SK-N-SH (cell line): ENCODE data around the gene LRIT3. TPM values are rescaled to one million over a fixed set of nuclear protein-coding genes. Genes with fewer than 3 reads are reported as not detected.

Experiments used
- CTCF ChIA-PET: fragments of 300-600, 350-600 bp; formaldehyde crosslinking; extraction: SDS; loops from one replicate; lab custom pipeline; 2021; lab: Yijun Ruan, JAX
- POLR2A ChIA-PET: fragments of 350-600 bp; sonication (Branson Sonifier 250); formaldehyde crosslinking; extraction: SDS; loops from one replicate; lab custom pipeline; 2020; ENCODE audit warnings: antibody characterized with exemption, inconsistent platforms; lab: Yijun Ruan, JAX
- DNase-seq: peaks from one replicate; pipeline ENCODE4 v3.0.0; 2012
- H2AFZ ChIP-seq: fragments of 200-600 bp; sonication (generic); 2 replicates; pipeline ENCODE4 v1.8.1; 2016; ENCODE audit warnings: antibody characterized with exemption, mild to moderate bottlenecking, low read depth
- H3F3A ChIP-seq: fragments of 200-600 bp; sonication (generic); replicated peaks from 2 replicates; pipeline ENCODE3; 2016; ENCODE audit warnings: antibody characterized with exemption, mild to moderate bottlenecking; ENCODE audit not compliant: insufficient read depth
- H3K27ac ChIP-seq, 2 experiments: fragments of 200-500 bp in 1 of 2; fragments of 200-600 bp in 1 of 2; sonication (Bioruptor generic) in 1 of 2; sonication (generic), shearing (Covaris generic) in 1 of 2; 2 replicates each; pipeline versions ENCODE4 v1.5.1 to v1.6.1; 2014 to 2016; ENCODE audit warnings: low read depth in 2 of 2, inconsistent platforms in 1 of 2, low read length in 1 of 2, mild to moderate bottlenecking in 1 of 2, mixed read lengths in 1 of 2
- H3K27me3 ChIP-seq: fragments of 200-600 bp; sonication (generic), shearing (Covaris generic); 2 replicates; pipeline ENCODE4 v1.6.1; 2016; ENCODE audit warnings: mixed run types; ENCODE audit not compliant: insufficient read depth
- H3K36me3 ChIP-seq, 2 experiments: fragments of 200-500 bp in 1 of 2; fragments of 200-600 bp in 1 of 2; sonication (Bioruptor generic) in 1 of 2; sonication (generic) in 1 of 2; replicated peaks in 1 of 2; 2 replicates each; pipeline versions ENCODE3 to v1.5.1; 2014 to 2016; ENCODE audit warnings: low read length in 1 of 2, mild to moderate bottlenecking in 1 of 2; ENCODE audit not compliant: insufficient read depth in 2 of 2, control insufficient read depth in 1 of 2
- H3K4me1 ChIP-seq, 2 experiments: fragments of 200-500 bp in 1 of 2; fragments of 200-600 bp in 1 of 2; sonication (Bioruptor generic) in 1 of 2; sonication (generic), shearing (Covaris generic) in 1 of 2; 2 replicates each; pipeline versions ENCODE4 v1.5.1 to v1.6.1; 2014 to 2016; ENCODE audit warnings: low read depth in 1 of 2, low read length in 1 of 2, mixed run types in 1 of 2; ENCODE audit not compliant: insufficient read depth in 2 of 2, control insufficient read depth in 1 of 2
- H3K4me2 ChIP-seq: fragments of 200-600 bp; sonication (generic), shearing (Covaris generic); 2 replicates; pipeline ENCODE4 v1.6.1; 2017; ENCODE audit warnings: mixed run types
- H3K4me3 ChIP-seq, 2 experiments: fragments of 200-500 bp in 1 of 2; fragments of 200-600 bp in 1 of 2; sonication (Bioruptor generic) in 1 of 2; sonication (generic), shearing (Covaris generic) in 1 of 2; 2 replicates each; pipeline versions ENCODE4 v1.5.1 to v1.8.1; 2014 to 2016; ENCODE audit warnings: low read depth in 2 of 2, inconsistent platforms in 1 of 2, low read length in 1 of 2, mild to moderate bottlenecking in 1 of 2, mixed read lengths in 1 of 2, moderate library complexity in 1 of 2
- H3K79me2 ChIP-seq: fragments of 200-600 bp; sonication (generic); 2 replicates; pipeline ENCODE4 v1.8.1; 2017; ENCODE audit warnings: mild to moderate bottlenecking; ENCODE audit not compliant: insufficient read depth
- H3K9ac ChIP-seq: fragments of 200-600 bp; sonication (generic); 2 replicates; pipeline ENCODE4 v1.6.1; 2017; ENCODE audit warnings: mixed run types
- H3K9me2 ChIP-seq: fragments of 200-600 bp; sonication (generic); 2 replicates; pipeline ENCODE4 v1.6.1; 2017; ENCODE audit warnings: mixed run types
- H3K9me3 ChIP-seq: fragments of 200-600 bp; sonication (generic); 2 replicates; pipeline ENCODE4 v1.6.1; 2017; ENCODE audit warnings: mixed run types, mild to moderate bottlenecking, moderate library complexity
- H4K20me1 ChIP-seq: fragments of 200-600 bp; sonication (generic); 2 replicates; pipeline ENCODE4 v1.6.1; 2017; ENCODE audit warnings: mild to moderate bottlenecking, mixed run types; ENCODE audit not compliant: insufficient read depth
- ELF1 ChIP-seq: IDR thresholded peaks from 2 replicates; pipeline ENCODE4 v1.4.0; 2012
- FOSL2 ChIP-seq: IDR thresholded peaks from 2 replicates; pipeline ENCODE4 v1.4.0; 2012; ENCODE audit warnings: low read depth, mild to moderate bottlenecking, moderate library complexity, borderline replicate concordance
- FOXM1 ChIP-seq: IDR thresholded peaks from 2 replicates; pipeline ENCODE4 v1.4.0; 2012; ENCODE audit warnings: low read depth, mild to moderate bottlenecking
- GABPA ChIP-seq: IDR thresholded peaks from 2 replicates; pipeline ENCODE4 v1.4.0; 2012; ENCODE audit warnings: low read depth, mild to moderate bottlenecking
- GATA2 ChIP-seq: sonication (generic); formaldehyde crosslinking; IDR thresholded peaks from 2 replicates; pipeline ENCODE4 v1.5.0; 2020; ENCODE audit warnings: mild to moderate bottlenecking, missing genetic modification reagents
- JUND ChIP-seq: IDR thresholded peaks from 2 replicates; pipeline ENCODE4 v1.4.0; 2012
- MXI1 ChIP-seq: IDR thresholded peaks from 2 replicates; pipeline ENCODE4 v1.6.1; 2012; ENCODE audit warnings: mild to moderate bottlenecking, low read depth, low read length, improper control_type of control experiment
- NFIC ChIP-seq: IDR thresholded peaks from 2 replicates; pipeline ENCODE4 v1.4.0; 2012; ENCODE audit warnings: borderline replicate concordance
- NRF1 ChIP-seq: IDR thresholded peaks from 2 replicates; pipeline ENCODE4 v1.6.1; 2012; ENCODE audit warnings: low read depth, mild to moderate bottlenecking, low read length
- RFX5 ChIP-seq: IDR thresholded peaks from 2 replicates; pipeline ENCODE4 v1.6.1; 2012; ENCODE audit warnings: mild to moderate bottlenecking, improper control_type of control experiment, low read length
- RXRA ChIP-seq: IDR thresholded peaks from 2 replicates; pipeline ENCODE4 v1.4.0; 2012; ENCODE audit warnings: low read depth, mild to moderate bottlenecking, borderline replicate concordance
- SIN3A ChIP-seq: IDR thresholded peaks from 2 replicates; pipeline ENCODE4 v1.6.1; 2012; ENCODE audit warnings: low read depth, mild to moderate bottlenecking, low read length, moderate library complexity, borderline replicate concordance
- TAF1 ChIP-seq: IDR thresholded peaks from 2 replicates; pipeline ENCODE4 v1.6.1; 2012; ENCODE audit warnings: low read depth, mild to moderate bottlenecking, low read length, moderate library complexity, borderline replicate concordance
- TEAD4 ChIP-seq: IDR thresholded peaks from 2 replicates; pipeline ENCODE4 v1.4.0; 2012; ENCODE audit warnings: mild to moderate bottlenecking, borderline replicate concordance; ENCODE audit not compliant: insufficient read depth
- YY1 ChIP-seq: IDR thresholded peaks from 2 replicates; pipeline ENCODE4 v1.4.0; 2012; ENCODE audit warnings: low read depth, mild to moderate bottlenecking
- WGBS: methylation state at CpG from one replicate; pipeline ENCODE4 v1.1.6; 2017; ENCODE audit warnings: low lambda C conversion rate; 5-methylcytosine and 5-hydroxymethylcytosine counted together
- polyA plus RNA-seq, 3 experiments: library from polyadenylated mRNA; depleted of rRNA; stranded (reverse); fragments of >200 nt; gene quantifications; 2 replicates each; pipeline ENCODE4 v1.2.3, GENCODE V29; 2012
- TF ChIP-seq, protein P1 (sequence below): IDR thresholded peaks from 2 replicates; pipeline ENCODE4 v1.4.0; 2012; ENCODE audit warnings: low read depth, borderline replicate concordance
- TF ChIP-seq, protein P2 (sequence below): IDR thresholded peaks from 2 replicates; pipeline ENCODE4 v1.6.1; 2012; ENCODE audit warnings: mild to moderate bottlenecking, low read depth, low read length, moderate library complexity
- TF ChIP-seq, protein P3 (sequence below): fragments of 150-350 bp; IDR thresholded peaks from 2 replicates; pipeline ENCODE4 v1.6.1; 2016; ENCODE audit warnings: mild to moderate bottlenecking, low read depth, low read length
- TF ChIP-seq, protein P4 (sequence below): fragments of 150-350 bp; IDR thresholded peaks from 2 replicates; pipeline ENCODE4 v1.6.1; 2017; ENCODE audit warnings: antibody characterized with exemption, low read length, low read depth, borderline replicate concordance

The LRIT3 gene
- polyA plus RNA-seq, 1 of the 3 experiments (the other 2 are of a cell fraction): not detected

DNA sequence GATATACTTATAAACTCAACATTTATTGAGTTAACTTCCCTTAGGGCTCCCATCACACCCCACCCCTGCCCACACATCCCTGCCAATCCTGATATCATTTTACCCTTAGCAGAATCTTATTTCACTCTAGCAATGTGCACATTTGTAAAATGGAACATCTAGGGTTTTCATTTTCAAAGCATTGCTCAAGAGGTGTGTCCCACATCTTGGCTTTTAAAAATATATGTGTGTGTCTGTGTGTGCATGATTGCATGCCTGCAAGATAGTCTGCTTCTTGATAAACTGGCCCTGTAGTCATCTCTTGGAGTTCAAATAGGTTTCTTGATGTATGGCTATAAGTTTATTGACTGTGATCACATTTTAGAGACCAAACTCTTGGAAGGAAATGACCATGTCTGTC lies 38.4 kb downstream of the LRIT3 start:
- H3K27ac ChIP-seq: no peak overlapping the region

DNA sequence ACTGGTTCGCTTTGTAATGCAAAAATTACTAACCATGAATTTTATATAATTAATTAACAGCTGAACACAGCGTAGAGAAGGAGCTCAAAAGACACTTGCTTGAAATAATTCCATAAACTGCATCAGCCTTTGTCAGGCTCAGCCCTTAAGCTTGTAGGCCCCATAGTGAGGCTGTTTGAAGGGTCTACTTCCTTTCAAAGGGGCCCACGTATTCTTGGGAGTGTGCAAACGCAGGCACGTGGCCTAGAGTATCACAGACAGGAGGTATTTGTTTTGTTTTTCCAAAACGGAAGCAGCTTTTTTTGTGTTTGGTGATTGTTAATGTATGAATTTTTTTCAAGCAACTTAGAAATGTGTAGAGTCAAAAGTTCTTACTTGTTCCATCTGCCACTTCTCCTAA lies 39.2 kb downstream of the LRIT3 start:
- 0 out of 2 replicates have a peak, but pooled peaks cover 6% of the 10 kb centered on the region for H3K27me3 ChIP-seq
- no peak overlapping the region for H2AFZ ChIP-seq
- H3K4me2 ChIP-seq: no peak overlapping the region
- no peak overlapping the region for H3K27ac ChIP-seq
- no peaks in the 10 kb centered on the region for H3K9me3 ChIP-seq
- H4K20me1 ChIP-seq: no peaks in the 10 kb centered on the region
- H3K36me3 ChIP-seq: no peaks in the 10 kb centered on the region
- H3F3A ChIP-seq: no peaks in the 10 kb centered on the region
- no peak overlapping the region for H3K4me3 ChIP-seq
- ChIA-PET CTCF (no interaction called here), POLR2A (no interaction called here)
- WGBS: 13% methylated on average over 6 of the region's 6 CpGs
- H3K9me2 ChIP-seq: no peaks in the 10 kb centered on the region
- DNase-seq: no peak
- H3K4me1 ChIP-seq: no peaks in the 10 kb centered on the region
- H3K79me2 ChIP-seq: no peaks in the 10 kb centered on the region
- no peak overlapping the region for H3K9ac ChIP-seq
- TF ChIP-seq MXI1 (no peak), RXRA (no peak), RFX5 (no peak), YY1 (no peak), NFIC (no peak), GATA2 (CRISPR knock-in tag) (no peak), JUND (no peak), GABPA (no peak), TEAD4 (no peak), FOSL2 (no peak), FOXM1 (no peak), SIN3A (no peak), TAF1 (no peak), NRF1 (no peak)
- TF ChIP-seq, protein P1, sequence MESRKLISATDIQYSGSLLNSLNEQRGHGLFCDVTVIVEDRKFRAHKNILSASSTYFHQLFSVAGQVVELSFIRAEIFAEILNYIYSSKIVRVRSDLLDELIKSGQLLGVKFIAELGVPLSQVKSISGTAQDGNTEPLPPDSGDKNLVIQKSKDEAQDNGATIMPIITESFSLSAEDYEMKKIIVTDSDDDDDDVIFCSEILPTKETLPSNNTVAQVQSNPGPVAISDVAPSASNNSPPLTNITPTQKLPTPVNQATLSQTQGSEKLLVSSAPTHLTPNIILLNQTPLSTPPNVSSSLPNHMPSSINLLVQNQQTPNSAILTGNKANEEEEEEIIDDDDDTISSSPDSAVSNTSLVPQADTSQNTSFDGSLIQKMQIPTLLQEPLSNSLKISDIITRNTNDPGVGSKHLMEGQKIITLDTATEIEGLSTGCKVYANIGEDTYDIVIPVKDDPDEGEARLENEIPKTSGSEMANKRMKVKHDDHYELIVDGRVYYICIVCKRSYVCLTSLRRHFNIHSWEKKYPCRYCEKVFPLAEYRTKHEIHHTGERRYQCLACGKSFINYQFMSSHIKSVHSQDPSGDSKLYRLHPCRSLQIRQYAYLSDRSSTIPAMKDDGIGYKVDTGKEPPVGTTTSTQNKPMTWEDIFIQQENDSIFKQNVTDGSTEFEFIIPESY: no peak
- TF ChIP-seq, protein P2, sequence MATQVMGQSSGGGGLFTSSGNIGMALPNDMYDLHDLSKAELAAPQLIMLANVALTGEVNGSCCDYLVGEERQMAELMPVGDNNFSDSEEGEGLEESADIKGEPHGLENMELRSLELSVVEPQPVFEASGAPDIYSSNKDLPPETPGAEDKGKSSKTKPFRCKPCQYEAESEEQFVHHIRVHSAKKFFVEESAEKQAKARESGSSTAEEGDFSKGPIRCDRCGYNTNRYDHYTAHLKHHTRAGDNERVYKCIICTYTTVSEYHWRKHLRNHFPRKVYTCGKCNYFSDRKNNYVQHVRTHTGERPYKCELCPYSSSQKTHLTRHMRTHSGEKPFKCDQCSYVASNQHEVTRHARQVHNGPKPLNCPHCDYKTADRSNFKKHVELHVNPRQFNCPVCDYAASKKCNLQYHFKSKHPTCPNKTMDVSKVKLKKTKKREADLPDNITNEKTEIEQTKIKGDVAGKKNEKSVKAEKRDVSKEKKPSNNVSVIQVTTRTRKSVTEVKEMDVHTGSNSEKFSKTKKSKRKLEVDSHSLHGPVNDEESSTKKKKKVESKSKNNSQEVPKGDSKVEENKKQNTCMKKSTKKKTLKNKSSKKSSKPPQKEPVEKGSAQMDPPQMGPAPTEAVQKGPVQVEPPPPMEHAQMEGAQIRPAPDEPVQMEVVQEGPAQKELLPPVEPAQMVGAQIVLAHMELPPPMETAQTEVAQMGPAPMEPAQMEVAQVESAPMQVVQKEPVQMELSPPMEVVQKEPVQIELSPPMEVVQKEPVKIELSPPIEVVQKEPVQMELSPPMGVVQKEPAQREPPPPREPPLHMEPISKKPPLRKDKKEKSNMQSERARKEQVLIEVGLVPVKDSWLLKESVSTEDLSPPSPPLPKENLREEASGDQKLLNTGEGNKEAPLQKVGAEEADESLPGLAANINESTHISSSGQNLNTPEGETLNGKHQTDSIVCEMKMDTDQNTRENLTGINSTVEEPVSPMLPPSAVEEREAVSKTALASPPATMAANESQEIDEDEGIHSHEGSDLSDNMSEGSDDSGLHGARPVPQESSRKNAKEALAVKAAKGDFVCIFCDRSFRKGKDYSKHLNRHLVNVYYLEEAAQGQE: no peak

More for the DNA sequence above, 38.4 kb downstream of the LRIT3 start:
- H3K9me2 ChIP-seq: no peaks in the 10 kb centered on the region
- H4K20me1 ChIP-seq: no peaks in the 10 kb centered on the region
- DNase-seq: no peak
- H3K36me3 ChIP-seq: no peaks in the 10 kb centered on the region
- no peak overlapping the region for H2AFZ ChIP-seq
- no peak overlapping the region for H3K4me2 ChIP-seq
- 0 out of 2 replicates have a peak, but pooled peaks cover 6% of the 10 kb centered on the region for H3K27me3 ChIP-seq
- H3K4me3 ChIP-seq: no peak overlapping the region
- POLR2A ChIA-PET: no interaction called here
- H3K79me2 ChIP-seq: no peaks in the 10 kb centered on the region
- H3K9ac ChIP-seq: no peak overlapping the region
- H3K4me1 ChIP-seq: no peaks in the 10 kb centered on the region
- no peaks in the 10 kb centered on the region for H3F3A ChIP-seq
- H3K9me3 ChIP-seq: no peaks in the 10 kb centered on the region
- TF ChIP-seq, protein P3, sequence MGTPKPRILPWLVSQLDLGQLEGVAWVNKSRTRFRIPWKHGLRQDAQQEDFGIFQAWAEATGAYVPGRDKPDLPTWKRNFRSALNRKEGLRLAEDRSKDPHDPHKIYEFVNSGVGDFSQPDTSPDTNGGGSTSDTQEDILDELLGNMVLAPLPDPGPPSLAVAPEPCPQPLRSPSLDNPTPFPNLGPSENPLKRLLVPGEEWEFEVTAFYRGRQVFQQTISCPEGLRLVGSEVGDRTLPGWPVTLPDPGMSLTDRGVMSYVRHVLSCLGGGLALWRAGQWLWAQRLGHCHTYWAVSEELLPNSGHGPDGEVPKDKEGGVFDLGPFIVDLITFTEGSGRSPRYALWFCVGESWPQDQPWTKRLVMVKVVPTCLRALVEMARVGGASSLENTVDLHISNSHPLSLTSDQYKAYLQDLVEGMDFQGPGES: no peak
- TF ChIP-seq RXRA (no peak), NFIC (no peak), YY1 (no peak), TAF1 (no peak), TEAD4 (no peak), ELF1 (no peak)
- TF ChIP-seq, protein P4, sequence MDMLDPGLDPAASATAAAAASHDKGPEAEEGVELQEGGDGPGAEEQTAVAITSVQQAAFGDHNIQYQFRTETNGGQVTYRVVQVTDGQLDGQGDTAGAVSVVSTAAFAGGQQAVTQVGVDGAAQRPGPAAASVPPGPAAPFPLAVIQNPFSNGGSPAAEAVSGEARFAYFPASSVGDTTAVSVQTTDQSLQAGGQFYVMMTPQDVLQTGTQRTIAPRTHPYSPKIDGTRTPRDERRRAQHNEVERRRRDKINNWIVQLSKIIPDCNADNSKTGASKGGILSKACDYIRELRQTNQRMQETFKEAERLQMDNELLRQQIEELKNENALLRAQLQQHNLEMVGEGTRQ: no peak
- CTCF ChIA-PET: no interaction called here
